Measurements from ENCODE around the gene NEDD4.
"Not testable (repeated sequence)": the region's sequence is repeated elsewhere in the genome, so short reads cannot be mapped to it uniquely, and the experiment has no call there.

- TF ChIP-seq CTCF (conservative IDR thresholded peaks at IDR 0.05; ENCODE audit: low read depth, low read length); POLR2A (IDR thresholded peaks at IDR 0.05; ENCODE audit: low read depth, low read length): not testable (repeated sequence)
Observed at GRCh38 chr15:55868291-55868690, 125.1 kb downstream of the NEDD4 start.

Measured in IMR-90 (cell line).